Breast epithelium (tissue), 3 donors: Measurements from ENCODE around the gene SRGAP3.

Source experiments
- CTCF ChIP-seq, 3 donors: fragments of 450-650 bp; IDR thresholded peaks; one replicate each; pipeline ENCODE4 v1.5.1; 2016 to 2017; ENCODE audit warnings: antibody characterized with exemption in 3 of 3, mild to moderate bottlenecking in 3 of 3, moderate library complexity in 3 of 3
- POLR2A ChIP-seq: fragments of 450-650 bp; IDR thresholded peaks from one replicate; pipeline ENCODE4 v1.6.1; 2016; ENCODE audit warnings: antibody characterized with exemption, mild to moderate bottlenecking, moderate library complexity

GRCh38 chr3:9019259-9019961, 230.0 kb downstream of the SRGAP3 start:
- TF ChIP-seq POLR2A (no peak), CTCF (IDR thresholded peaks at IDR 0.05) (no peak)
